GM20431 (cell line): ENCODE measurements around the gene CYP2U1.

Experiments
- in situ Hi-C: fragments of 300-500 bp; cut with MseI, MboI; formaldehyde crosslinking; loops from one replicate; pipeline ENCODE4 v1.15.0; 2020; ENCODE audit warnings: low sequenced_read_pairs; ENCODE audit not compliant: unreplicated experiment

The CYP2U1 gene

DNA sequence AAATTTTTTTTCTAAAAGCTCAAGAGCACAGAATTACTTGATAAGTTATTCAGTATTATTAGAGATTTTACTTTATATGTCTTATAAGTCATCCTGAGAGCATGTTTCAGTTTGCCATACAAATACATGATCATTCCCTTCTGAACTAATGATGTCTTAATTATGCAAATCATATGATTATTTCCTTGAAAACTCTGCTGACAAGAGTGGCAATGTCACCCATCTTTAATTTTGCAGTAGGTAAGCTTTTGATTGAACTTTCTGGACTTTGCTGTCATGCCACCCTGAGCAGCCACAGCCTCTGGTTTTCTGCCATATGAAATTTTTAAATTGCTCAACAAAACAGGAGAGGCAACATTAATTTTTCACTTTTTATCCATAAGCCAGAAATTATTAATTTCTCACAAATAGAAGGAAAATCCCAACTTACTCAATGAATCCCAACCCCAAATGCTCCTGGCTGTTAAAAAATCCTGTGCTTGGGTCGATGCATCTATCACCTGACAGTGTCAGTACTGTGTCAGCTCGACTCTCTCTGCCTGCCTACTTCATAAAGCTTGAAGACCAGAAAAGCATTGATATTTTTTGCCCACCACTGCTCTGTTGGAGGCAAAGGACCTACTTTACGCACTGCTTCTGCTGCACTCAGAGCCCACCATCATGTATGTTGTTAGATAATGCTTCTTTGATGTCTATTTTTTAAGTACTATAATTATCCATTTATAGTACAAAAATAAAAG lies 46.8 kb downstream of the CYP2U1 start:
- in situ Hi-C loops = no loop called here

DNA sequence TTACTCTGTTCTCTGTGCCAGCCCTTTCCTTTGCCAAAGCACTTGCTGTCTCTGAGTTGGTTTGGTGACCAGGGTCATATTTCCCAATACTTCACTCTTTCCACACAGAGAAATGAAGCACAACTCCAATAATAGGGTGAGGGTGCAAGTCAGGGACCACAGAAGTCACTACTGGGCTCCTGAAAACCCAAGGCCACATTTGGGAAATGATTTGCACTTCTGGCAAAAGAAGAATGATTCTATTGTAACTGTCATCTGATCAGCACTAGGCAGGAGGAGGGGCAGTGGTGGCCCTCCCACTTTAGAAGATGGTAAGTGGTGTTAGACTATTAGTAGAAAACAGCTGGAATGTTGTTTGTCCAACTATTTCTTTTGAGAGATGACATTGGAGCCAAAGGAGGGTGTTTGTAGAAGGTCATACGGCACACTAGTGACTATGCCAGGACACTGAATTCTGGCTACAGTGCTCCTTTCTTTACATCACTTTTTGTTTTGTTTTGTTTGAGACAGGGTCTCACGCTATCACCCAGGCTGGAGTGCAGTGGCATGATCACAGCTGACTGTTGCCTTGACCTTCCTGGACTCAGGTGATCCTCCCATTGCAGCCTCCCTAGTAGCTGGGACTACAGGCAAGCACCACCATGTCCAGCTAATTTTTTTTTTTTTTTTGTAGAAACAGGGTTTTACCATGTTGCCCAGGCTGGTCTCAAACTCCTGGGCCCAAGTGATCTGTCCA lies 47.5 kb downstream of the CYP2U1 start:
- in situ Hi-C loops = no loop called here

DNA sequence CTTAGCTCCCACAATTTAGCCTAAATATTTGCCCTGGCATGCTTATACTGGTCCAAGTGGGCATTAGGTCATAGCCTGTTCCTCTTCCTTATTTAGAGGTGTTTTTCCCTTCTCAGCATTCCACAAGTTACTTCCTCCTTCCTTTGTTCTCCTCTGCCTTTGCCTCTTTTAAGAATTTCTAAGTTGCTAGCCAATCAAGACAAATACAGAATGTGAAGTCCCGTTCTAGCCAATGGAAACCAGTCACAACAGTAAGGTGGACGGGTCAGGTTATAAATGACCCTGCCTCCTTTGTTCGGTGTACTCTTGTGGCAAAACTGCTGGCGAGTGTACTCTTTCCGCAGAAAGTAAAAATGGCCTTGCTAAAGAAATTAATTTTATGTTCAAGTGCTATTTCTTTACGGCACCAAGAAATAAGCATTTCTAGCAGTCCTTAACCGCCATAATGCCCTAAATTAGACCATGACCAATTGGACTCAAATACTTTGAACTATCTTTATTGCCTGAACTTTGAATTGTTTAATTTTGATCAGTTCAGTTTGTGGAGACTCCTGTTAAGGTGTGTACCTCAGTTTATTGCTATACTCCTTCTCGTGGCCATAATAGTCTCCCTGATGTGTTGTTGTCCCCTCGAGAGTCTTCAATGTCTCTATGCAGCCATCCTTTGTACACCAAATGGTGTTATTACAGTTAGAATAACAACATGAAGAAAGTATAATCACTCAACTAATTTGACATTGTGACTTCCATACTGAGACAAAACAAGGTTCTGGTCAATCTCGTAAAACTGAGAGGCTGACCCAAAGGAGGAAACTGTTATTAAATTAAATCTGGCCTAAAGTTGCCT lies 56.8 kb downstream of the CYP2U1 start:
- in situ Hi-C loops = no loop called here

DNA sequence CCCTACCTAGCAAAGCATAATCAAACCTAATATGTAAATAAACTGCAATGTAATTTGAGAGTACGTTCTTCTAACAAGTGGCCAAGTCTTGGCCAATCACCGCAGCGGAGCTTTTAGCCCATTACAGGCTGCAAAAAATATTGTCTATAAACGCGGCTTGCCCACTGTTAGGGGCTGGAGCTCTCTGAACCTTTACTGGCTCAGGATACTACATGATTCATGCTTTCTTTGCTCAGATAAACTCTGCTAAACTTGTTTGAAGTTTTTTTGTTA lies 57.4 kb downstream of the CYP2U1 start:
- in situ Hi-C loops = no loop called here

DNA sequence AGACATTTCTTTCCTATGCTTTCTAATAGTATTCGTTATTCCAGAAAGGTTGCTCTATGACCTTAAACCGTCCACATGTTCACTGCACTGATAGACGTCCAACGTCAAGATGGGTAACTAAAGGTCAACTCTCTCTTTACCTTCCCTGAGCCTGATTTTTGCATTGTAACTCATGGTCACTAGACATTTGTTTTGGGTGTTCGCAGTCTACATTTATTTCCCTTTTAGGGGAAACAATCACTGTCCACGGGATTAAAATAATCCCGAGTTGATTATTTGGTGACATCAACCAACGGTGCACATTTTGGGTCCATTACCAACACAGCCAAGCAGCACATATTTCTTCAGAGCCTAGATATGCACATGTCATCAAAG lies 57.8 kb downstream of the CYP2U1 start:
- in situ Hi-C loops = no loop called here

DNA sequence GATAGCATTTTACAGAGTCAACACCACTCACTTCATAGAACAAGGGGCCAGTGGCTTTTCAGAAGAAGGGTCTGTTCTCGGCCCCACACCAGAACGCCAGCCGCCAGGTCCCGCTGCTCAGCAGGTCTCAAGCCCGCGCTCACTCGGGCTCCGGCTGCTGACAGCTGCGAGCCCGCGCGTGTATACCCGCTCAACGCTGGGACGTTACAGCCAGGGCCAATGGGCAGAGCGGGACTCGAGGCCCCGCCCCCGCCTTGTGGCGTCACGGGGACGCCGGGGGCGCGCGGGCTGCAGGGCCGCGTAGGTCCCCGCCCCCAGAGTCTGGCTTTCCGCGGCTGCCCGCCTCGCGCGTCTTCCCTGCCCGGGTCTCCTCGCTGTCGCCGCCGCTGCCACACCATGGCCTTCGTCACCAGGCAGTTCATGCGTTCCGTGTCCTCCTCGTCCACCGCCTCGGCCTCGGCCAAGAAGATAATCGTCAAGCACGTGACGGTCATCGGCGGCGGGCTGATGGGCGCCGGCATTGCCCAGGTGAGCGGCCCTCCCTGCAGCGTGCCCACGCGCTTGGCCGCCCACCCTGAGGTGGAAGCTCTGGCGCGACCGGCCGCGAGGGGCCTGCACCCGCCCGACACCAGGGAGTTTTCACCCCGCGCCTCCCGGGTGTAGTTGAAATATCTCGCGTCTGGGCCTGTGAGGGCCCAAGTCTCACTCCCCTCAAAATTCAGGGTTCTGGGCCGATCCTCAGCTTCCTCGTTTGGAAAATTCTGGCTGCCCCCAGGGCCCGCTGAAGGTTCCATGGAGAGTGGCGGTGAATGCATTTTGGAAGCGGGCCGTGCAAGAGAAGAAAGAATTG lies 58.4 kb downstream of the CYP2U1 start, which contains the start of gene HADH:
Gene HADH, plus strand, starts transcription at position 353 of the 850 bp plus-strand sequence. Its CDS starts 44 bp downstream, at position 397.
- in situ Hi-C loops = no loop called here

DNA sequence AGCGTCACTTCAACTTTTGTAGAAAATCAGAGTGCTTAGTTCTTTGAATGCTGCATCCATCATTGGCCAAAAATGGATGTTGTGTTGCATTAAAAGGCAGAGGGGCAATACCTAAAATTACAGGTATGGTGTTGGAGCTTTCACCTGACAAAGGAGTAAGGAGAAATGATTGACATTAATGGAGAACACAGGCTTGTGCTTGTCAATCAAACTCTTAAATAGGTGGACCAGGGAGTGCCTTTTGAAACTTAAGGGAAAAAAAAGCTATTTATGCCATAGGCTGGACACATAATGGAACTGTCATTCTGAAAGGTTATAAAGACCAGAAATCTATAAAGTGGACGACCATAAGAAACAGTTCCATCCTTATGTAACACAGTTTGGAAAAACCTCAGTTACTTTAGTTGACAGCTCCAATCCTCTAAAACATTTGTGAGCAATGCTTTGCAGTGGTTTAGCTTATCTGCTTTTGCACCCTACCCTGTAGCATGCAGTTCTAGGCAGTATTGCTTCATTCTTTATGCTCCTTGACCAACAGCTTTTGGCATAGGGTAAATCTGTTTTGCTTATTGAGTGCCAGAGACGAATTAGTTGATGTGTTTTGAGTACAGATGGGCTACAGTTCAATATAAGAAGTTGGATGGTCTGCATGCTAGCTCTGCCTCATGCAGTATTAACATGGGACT lies 60.7 kb downstream of the CYP2U1 start:
- in situ Hi-C loops = no loop called here

DNA sequence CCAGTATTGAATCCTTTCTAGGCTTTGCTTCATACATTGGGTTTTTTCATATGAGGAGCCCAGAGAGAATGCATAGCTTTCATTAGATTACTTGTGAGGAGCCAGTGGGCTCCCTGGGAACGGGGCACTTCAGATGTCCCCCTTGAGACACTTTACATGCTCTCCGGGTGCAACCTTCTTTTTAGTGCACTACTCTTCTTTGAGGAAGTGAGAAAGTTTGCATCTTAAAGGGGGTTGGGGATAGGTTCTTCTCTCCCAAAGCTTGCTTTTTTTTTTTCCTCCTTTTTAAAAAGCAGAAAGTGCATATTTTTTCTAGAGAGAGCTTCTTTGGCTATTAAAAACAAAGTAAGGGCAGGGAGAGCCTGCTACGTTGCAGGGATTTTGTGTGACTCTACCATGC lies 62.6 kb downstream of the CYP2U1 start:
- in situ Hi-C loops = no loop called here

DNA sequence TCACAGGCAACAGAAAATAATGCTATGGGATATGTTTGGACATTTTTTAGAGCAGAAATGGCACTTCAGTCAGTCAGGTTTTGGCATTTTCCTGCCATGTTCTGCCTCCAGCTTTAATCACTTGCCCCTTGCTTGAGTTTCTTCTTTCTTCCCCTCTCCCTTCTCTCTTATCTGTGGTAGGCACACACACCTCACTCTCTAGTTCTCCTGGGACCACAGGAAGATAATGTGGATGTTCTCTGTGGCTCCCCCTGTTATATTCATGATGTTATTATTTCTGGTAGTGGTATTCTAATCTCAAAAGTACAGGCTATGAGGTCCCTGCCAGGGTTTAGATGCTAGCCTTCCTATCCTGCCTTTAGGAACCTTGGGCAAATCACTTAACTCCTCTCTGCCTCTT lies 63.5 kb downstream of the CYP2U1 start:
- in situ Hi-C loops = no loop called here

DNA sequence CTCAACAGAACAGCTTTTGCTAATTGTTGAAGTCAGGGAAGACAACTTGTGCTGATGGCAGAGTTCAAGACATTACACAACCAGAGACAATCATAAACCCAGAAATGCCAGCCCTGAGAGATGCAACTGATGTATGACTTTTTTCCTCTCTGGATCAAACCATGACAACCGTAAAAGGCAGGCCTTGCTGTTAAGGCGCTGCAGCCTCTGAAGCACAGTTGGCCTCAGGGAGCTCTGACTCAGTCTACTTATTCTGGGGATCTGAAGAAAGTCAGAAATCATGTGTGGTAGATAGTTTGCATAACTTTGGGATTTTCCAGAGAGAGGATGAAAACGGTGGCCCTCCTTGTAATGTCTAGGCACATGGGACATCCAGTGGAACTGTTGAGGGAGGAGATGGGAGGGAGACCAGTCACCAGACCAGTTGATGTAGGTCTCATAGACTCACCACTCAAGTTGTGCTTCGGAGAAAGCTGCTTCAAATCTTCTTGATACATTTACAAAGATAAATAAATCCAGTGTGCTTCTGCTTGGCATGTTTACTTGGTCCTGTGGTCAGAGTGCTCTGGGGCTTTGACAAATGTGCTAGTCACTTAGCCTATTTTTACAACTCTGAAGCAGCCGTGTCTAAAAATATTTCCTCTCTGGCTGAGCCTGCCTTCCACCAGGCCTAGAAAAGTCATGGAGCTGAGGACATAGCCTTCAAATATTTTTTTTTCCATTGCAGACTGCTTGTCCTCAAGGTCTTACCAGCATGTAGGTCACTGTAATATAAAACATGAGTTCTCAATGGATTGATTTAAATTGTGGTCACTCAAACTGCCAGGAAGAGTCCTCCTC lies 65.8 kb downstream of the CYP2U1 start:
- in situ Hi-C loops = no loop called here

DNA sequence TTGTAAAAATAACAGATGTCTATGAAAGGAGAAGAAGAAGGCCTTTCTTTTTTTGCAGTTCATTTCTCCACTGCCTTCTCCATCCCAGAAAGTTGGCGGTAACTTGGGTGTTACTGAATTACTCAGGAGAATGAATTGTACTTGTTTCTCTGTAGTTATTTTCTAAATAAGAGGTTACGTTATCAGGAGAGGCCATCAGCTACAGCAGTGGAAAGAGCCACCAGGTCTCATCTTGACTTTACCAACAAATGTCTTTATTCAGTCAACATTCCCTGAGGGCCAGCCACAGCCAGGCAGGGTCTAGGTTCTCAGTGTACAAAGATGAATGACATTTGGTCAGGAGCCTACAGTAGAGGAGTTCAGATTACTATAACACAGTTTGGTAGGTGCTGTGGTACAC lies 66.4 kb downstream of the CYP2U1 start:
- in situ Hi-C loops = no loop called here

DNA sequence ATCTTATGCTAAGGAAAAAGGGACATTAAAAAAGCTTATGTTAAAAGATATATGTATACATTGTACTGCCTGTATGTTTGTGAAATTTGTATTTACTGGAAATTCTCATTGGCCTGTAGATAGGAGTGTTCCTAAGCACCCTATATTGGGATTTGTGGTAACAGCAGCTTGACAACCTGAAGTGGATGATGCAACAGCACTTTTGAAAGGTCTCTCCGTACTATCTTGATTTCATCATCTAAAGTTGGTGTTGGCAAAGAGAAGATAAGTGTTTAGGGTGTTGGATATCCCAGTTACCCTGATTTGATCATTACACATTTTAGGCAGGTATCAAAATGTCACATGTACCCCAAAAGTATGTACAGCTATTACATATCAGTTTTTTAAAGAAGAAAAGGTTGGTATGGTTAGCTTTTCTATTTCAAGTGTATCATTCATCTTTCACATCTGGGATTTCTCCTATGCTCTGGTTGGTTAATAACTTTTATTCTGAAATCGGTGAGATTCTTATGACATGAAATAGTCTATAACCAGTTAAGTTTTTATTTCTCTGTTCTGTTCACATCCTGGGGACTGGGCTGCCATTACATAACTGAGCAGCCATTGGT lies 68.7 kb downstream of the CYP2U1 start:
- in situ Hi-C loops = loop anchor here (25.0 kb wide), 1 partner anchor 562 kb away; no protein-coding TSS in a partner anchor

DNA sequence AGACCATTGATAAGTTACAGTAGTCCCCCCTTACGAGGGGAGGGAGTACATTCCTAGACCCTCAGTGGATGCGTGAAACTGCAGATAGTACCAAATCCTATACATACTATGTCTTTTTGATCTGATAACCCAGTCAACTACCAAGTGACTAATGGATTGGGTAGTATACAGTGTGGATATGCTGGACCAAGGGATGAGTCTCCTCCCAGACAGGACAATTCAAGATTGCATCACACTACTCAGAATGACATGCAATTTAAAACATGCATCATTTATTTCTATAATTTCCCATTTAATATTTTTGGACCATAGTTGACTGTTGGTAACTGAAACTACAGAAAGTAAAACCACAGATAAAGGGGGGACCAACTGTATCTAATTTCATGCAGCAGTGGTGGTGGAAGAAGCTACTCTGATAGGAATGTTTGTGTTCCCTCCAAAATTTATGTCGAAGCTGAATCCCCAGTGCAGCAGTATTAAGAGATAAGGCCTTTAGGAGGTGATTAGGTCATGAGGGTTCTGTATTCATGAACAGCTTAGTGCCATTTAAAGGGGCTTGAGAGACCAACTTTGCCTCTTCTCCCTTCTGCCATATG lies 70.3 kb downstream of the CYP2U1 start:
- in situ Hi-C loops = loop anchor here (25.0 kb wide), 1 partner anchor 561 kb away; no protein-coding TSS in a partner anchor
